Stimulated activated CD4-positive, alpha-beta T cell treated with anti-CD3 and anti-CD28 coated beads, TNF-alpha, amount 100 ng/mL, for 48 hours (primary cell): ENCODE data around the gene RADIL.

Experiments used
- DNase-seq, 3 donors: peaks; one replicate each; pipeline ENCODE4 v3.0.0-alpha.2; 2020; ENCODE audit warnings: low read depth in 3 of 3

Gene RADIL

DNA sequence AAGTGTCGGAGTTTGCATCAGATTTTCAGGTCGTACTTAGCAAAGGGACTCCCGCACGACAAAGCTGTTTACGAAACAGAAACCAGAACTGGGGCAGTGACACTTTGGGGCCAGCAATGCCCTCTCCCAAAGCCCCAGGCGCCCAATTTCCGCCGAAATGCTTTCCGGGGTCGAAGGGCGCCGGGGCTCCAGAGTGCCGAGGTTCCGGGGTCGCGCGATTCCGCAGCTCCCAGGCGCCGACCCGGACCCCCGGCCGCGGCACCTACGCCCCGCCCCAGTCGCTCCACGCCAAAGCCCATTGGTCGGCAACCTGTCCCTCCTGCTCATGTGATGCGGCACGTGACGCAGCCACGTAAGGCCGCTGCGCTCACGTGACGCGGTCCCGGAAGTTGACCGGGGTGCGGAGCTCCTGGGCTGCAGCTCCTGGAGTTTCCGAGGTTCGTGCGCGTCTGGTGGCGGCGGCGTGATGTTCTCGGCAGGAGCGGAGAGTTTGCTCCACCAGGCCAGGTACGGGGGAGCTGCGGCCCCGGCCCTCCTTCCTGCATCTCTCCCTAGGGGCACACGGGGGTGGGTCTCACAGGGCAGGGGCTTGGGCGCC is 108.2 kb downstream of the RADIL start, which contains the start of gene AP5Z1:
AP5Z1 (plus strand) TSS at position 374 of the 598 bp plus-strand sequence; CDS start at position 467, 93 bp downstream.
- DNase-seq = peak; percentile 83 to 92 (median 89)

- DNase-seq = peak in 1 of 3 donors; percentile 11
These were observed 108.8 kb downstream of the RADIL start for GRCh38 chr7:4774658-4775249.

- DNase-seq = no peak
These were observed 109.5 kb downstream of the RADIL start for GRCh38 chr7:4774007-4774406.

DNA sequence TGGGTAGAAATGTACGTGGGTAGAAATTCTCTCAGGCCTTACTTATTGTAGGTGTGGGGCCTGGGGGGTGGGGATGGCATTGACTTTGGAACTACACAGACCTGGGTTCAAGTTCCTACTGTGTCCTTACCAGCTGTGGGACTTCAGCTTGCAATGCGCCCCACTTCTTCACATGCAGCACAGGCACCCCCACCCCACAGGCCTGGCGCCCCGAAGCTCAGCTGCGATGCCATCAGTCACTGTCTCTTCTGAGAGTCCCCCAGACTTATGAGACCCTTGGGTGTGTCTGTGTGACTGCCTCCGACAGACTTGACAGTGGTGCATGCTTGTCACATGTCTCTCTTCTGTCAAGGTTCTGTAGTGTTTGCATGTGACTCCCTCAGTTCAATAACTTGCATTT is 111.2 kb downstream of the RADIL start:
- DNase-seq = no peak

DNA sequence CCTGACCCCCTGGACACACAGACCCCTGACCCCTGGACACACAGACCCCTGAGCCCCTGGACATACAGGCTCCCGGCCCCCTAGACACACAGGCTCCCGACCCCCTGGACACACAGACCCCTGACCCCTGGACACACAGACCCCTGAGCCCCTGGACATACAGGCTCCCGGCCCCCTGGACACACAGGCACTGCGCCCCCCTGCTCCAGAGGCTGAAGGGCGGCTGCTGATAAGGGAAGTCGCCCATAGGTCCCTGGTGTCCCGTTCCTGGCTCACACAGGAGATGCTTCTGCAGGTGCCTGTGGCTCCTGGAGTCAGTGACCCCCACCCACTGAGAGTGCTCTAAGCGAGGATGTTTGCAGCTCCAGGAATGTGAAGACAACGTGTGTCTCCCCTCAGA is 111.8 kb downstream of the RADIL start:
- no peak for DNase-seq

DNA sequence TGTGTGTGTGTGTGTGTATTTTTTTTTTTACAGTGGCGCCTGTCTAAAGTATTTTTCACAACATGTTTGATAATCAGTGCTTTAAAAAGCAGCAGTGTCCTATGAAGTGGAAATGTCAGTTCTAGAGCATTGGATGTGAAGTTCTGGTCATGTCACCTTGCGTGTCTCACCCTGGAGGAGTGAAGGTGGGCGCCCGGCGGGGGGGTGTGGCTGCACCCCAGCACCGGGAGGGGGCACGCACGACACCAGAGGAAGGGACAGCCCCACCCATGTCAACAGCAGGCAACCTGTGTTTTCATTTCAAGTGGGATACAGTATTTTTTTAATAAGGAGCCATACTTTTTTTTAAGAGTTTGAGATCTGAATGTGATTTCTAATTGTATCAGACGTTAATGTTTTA is 112.6 kb downstream of the RADIL start:
- DNase-seq = no peak

DNA sequence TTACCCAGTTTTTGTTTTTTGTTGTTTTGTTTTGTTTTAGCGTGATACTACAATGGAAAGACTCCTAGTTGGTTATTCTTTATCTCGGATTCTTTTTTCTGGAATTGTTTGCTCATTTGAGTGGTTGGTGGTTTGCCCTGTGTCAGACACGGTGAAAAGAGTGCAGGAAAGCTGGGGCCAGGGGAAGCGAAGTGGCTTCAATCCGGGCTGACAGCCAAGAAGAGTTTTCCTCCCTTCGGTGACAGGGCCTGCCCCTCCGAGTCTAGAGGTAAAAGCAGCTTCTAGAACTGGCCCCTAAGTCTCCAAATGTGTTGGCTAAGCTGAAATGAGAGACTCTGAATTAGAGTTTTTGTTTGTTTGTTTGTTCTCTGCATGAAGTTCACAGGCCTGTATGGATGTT is 113.8 kb downstream of the RADIL start:
- DNase-seq = no peak

- no peak for DNase-seq
These were observed 114.6 kb downstream of the RADIL start for GRCh38 chr7:4768597-4769569.

GRCh38 chr7:4766666-4767519 is 116.6 kb downstream of the RADIL start:
- no peak for DNase-seq

DNA sequence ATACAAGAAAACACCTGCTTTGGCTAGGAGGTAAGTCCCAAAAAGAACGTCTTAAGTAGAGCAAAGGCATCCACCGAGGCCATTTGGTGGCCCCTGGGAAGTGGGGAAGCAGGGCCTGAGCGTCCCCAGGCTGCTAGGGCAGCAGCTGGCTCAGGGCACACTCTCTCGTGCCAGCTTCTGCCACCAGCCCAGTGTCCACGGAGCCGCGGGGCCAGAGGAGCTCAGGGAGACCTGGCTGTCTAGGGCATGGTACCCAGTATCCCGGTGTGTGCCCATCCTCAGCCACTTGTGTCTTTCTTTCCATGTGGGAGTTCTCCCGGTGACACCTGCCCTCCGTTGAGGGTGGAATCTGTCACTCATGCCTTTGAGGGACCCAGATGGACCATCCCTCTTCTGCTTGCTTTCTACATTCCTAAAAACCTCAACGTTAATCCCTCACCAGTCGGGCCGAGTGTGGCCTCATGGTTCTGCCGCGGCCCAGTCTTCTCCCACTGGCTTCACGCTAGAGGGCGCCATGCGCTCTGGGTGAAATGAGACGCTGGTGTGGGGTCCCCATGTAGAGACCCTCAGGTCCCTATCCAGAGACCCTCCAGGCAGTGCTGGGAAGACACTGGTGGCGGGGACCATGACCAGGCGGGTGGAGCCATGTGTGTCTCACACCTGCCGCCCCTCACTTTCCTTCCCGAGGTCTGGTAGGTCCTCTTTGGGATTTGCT is 117.6 kb downstream of the RADIL start:
- DNase-seq = no peak

DNA sequence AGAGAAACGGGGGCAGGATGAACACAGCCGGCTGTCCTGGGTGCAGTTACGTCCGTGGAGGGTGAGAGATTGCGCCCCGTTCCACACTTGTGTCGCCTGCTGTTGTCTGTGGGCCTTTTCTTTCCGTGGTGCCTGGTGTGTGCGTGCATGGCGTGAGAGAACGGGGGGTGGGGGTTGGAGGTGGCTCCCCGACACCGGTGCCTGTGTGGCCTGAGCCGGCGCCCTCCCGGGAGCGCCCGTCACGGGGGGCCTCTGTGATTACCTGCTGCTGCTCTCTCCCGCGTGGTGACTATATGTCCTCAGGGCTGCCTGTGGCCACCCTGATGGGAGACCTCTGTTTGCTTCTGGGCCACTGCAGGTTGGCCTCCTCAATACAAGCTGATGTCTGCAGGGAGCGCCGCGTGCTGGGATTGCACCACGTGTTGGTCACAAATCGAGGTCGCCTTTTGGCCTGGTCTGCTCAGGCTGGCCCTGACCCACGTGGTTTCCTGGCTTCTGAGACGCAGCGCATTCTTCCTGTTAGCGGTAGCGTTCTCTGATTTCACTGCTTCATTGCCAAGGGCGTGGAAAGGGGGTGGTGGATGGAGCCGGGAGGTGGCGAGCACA is 119.0 kb downstream of the RADIL start:
- no peak for DNase-seq

DNA sequence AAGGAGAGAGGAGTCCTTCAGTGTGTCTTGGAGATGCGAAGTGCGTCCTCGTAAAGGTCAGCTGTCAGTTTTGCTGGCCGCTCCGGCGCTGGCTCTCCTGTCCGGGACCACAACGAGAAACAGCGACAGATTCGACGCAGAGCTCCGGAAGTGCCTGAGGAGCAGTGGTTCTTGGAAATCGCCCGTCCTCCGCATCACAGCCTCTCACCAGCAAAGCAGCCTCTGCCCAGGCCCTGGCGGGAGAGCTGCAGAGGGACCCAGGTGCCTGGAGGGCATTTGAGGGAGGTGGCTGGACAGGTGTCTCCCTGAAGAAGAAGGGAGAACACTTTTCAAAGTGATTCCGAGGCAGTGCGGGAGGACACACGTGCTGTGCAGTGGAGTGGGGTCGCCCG is 119.7 kb downstream of the RADIL start:
- no peak for DNase-seq

DNA sequence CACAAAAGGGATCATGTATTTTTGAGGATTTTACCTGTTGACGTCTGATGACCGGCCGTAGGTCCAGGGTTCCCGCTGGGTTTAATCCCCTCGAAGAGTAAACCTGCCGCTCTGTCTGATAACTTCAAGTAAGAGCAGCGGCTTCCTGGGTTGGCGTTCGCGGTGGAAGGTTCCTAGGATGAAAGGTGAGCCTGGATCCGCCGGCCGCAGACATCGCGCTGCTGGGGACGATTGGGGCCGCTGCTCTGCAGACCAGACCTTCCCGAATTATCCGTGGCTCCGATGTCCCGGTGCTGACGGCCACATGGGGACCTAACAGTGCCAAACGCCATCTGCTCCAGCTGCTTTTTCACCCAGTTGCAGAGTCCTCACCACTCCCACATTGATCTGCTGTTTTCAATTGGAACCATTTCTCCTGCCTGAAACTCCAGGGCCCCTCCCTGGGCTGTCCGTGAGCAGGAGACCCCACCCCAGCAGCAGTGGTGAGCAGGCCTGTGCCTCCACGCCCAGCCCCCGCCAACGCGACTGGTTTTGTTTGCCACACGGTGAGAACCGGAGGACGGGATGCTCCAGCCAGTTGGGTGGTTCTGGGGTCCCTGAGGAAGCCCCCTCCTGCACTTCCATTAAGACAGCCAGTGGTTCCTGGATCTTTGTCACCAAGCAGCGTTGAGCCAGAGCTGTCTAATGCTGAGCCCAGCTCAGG is 120.3 kb downstream of the RADIL start:
- DNase-seq = no peak

DNA sequence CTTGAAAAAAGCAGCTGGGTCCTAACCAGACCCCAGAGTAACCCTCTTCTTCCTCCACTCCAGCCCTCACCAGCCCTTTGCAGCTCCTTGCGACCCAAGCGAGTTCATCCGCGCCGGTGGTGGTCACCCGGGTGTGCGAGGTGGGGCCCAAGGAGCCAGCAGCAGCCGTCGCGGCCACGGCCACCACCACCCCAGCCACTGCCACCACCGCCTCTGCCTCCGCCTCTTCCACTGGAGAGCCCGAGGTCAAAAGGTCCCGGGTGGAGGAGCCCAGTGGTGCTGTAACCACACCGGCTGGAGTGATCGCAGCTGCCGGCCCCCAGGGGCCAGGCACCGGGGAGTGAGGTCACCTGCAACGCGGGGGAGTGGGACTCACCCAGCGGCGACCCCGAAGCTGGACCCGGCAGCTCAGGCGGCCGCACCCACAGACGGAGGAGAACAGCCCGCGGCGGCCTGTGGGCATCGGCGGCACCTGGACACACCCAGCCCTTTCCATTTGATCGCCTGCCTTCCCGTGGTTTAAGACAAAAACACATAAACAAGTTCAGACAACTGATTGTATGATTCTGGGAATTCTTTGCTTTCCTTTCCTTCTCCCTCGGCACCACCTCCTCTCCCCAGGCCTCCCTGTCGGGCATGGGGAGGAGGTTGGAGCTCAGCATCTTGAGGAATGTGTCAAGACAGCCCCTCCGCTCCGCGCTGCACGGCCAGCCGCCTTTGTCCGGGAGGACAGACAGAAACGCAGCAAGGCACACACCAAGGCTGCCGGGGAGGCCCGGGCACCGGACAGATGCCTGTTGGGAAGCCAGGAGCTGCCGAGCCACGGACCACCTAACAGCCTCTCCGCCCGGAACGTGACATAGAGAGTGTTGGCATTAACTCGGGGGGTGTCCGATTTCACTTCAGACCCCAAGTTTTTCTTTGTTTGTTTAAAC is 121.1 kb downstream of the RADIL start:
- no peak for DNase-seq

GRCh38 chr7:4760952-4761351 is 122.6 kb downstream of the RADIL start:
- DNase-seq = no peak

GRCh38 chr7:4759211-4759610 is 124.3 kb downstream of the RADIL start:
- no peak for DNase-seq

DNA sequence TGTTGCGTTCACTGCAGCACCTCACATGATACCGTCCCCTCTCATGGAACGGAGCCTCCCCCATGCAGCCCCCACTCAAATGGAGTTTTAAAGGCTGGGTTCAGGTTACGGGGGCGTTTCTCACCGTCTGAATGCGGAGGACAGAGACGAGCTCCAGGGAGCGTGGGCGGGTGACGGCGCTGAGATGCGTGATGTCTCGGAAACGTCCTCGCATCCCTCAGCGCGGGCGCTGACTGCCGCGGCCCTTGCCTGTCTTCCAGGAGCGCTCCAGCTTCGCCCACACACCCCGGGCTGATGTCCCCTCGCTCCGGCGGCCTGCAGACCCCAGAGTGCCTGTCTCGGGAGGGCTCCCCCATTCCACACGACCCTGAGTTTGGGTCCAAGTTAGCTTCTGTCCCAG is 124.7 kb downstream of the RADIL start:
- DNase-seq = no peak

- DNase-seq = no peak
These were observed 125.4 kb downstream of the RADIL start for GRCh38 chr7:4758111-4758510.

GRCh38 chr7:4755045-4755444 is 128.5 kb downstream of the RADIL start:
- DNase-seq = no peak
